Heart left ventricle (tissue), 16 donors: Measurements from ENCODE around the gene PARD3B. TPM values are rescaled to one million over a fixed set of nuclear protein-coding genes. Genes with fewer than 3 reads are reported as not detected.

Experiments
- ATAC-seq, 4 donors: fragments of 200-7000 bp; cut with Tn5 transposase; one replicate each; pipeline ENCODE4 v1.9.1; 2020 to 2022; ENCODE audit warnings: moderate library complexity in 4 of 4, mild to moderate bottlenecking in 3 of 4, moderate number of reproducible peaks in 1 of 4
- DNase-seq, 5 donors: peaks; one replicate each; pipeline ENCODE4 v3.0.0-alpha.2; 2020
- H3K27ac ChIP-seq, 12 donors: fragments of 200-600 bp; sonication (generic) in 4 of 12; one replicate each; pipeline versions ENCODE4 v1.5.0 to v1.8.0; 2016 to 2022; ENCODE audit warnings: mild to moderate bottlenecking in 2 of 12
- H3K27me3 ChIP-seq, 9 donors: fragments of 200-600 bp; sonication (generic) in 2 of 9; one replicate each; pipeline versions ENCODE4 v1.5.1 to v1.8.0; 2016 to 2022; ENCODE audit warnings: mild to moderate bottlenecking in 3 of 9
- H3K36me3 ChIP-seq, 9 donors: fragments of 200-600 bp; sonication (generic) in 2 of 9; one replicate each; pipeline versions ENCODE4 v1.5.0 to v1.8.0; 2018 to 2022; ENCODE audit warnings: mild to moderate bottlenecking in 2 of 9
- H3K4me1 ChIP-seq, 12 donors: fragments of 200-600 bp; sonication (generic) in 4 of 12; one replicate each; pipeline versions ENCODE4 v1.5.0 to v1.8.0; 2016 to 2022; ENCODE audit warnings: mild to moderate bottlenecking in 3 of 12
- H3K4me3 ChIP-seq, 12 donors: fragments of 200-600 bp; sonication (generic) in 4 of 12; one replicate each; pipeline versions ENCODE4 v1.5.0 to v1.8.0; 2017 to 2022; ENCODE audit warnings: mild to moderate bottlenecking in 9 of 12, moderate library complexity in 4 of 12
- H3K9me3 ChIP-seq, 12 donors: fragments of 200-600 bp; sonication (generic) in 4 of 12; one replicate each; pipeline versions ENCODE4 v1.5.0 to v1.8.0; 2016 to 2022; ENCODE audit warnings: mild to moderate bottlenecking in 1 of 12
- POLR2A ChIP-seq, 2 donors: fragments of 450-650 bp; IDR thresholded peaks; one replicate each; pipeline ENCODE4 v1.6.1; 2017; ENCODE audit warnings: antibody characterized with exemption in 2 of 2, mild to moderate bottlenecking in 2 of 2, moderate library complexity in 2 of 2
- whole genome bisulfite sequencing, 4 donors: extraction: QIAGEN DNeasy Blood & Tissue Kit in 2 of 4; methylation state at CpG; one replicate each; pipeline versions ENCODE4 v1.1.5 to v1.1.7; 2013 to 2018; 5-methylcytosine and 5-hydroxymethylcytosine counted together
- intact Hi-C, 10 donors: fragments of 100-400 bp; cut with DNase I; formaldehyde crosslinking; loops; one replicate each; pipeline versions ENCODE4 v1.11.1 to v1.14.2; 2022
- polyA plus RNA-seq, 2 donors: library from polyadenylated mRNA; stranded (reverse); fragments of 200-250 nt; gene quantifications; one replicate each; pipeline ENCODE4 v1.2.3, GENCODE V29; 2013
- total RNA-seq, 9 donors: library from RNA; depleted of rRNA in 2 of 9; stranded (reverse); fragments of >200 nt in 2 of 9; fragmentation: NEBNext Ultra II Directional in 3 of 9; extraction: Animal tissue kit (Norgen Biotek cat#: 25700) in 3 of 9; gene quantifications; one replicate each; pipeline versions ENCODE4 v1.1.0 to v1.2.4, GENCODE V29; 2016 to 2023
- TF ChIP-seq, protein P1 (sequence below), 12 donors: fragments of 200-600 bp; sonication (generic) in 4 of 12; IDR thresholded peaks; one replicate each; pipeline versions ENCODE4 v1.5.0 to v1.8.0; 2018 to 2022; ENCODE audit warnings: antibody characterized with exemption in 12 of 12, mild to moderate bottlenecking in 5 of 12
- donor health status: ischemic (EF 13 %, LVEDD 7.1; RV severe dilation, severe dysfunction).
- donor health status: healthy with polysubstance abuse.
- donor health status: DM: no; HTN: yes; CAD: no.
- donor health status: DM: no; HTN: no; CAD: no.
- donor health status: ischemic (EF 25% LVEDD 6.9; RV normal size, moderate dysfunction).
- donor health status: ischemic (EF 25% LVEDD 5.7; RV mildly dilated, moderate dysfunction).
- donor health status: healthy.
- donor health status: DM: yes; HTN: yes; CAD: no.
- donor health status: ischemic (EF 35%, LVEDD 5.7; RV mildly dilated, moderate dysfunction).
- donor health status: nonischemic (EF 11% LVEDD 7.7; RV severe dilation, severe dysfunction).
- donor health status: DM: yes; HTN: yes; CAD: no.
- donor health status: PGD.
- donor health status: ischemic (EF 29% LVEDD 5.4; RV normal size, mild dysfunction).
- donor health status: nonischemic (EF 23%, LVEDD 6.1; RV moderate dilation, normal function).

The PARD3B gene
- total and polyA plus RNA-seq, 11 donors = 0.71 to 15.1 (median 6.2) TPM

DNA sequence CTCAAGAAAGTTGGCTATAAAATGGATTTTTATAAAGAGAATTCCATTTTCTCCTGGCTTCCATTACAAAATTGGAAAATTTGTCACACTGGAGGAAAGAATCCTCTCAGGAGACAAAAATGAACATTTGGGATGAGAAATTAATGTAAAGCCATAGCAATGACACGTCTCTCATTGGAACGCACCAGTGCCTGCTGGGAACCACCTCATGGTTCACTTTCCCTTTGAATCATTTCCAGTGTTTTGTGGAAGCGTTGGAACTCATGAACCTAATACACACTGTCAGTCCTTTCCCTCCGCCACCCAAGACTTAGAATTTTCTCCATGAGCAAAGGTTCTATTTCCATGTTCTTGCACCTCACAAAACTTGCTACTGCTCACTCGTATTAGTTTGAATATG, 1116.0 kb downstream of the PARD3B start:
- Histone ChIP-seq H3K9me3 (no peaks in the 10 kb centered on the region), H3K36me3 (no peaks in the 10 kb centered on the region), H3K27ac (no peak overlapping the region), H3K4me1 (peaks cover 0 to 11% (median 2%) of the 10 kb centered on the region in 12 donors), H3K4me3 (no peak overlapping the region), H3K27me3 (no peaks in the 10 kb centered on the region)
- ATAC-seq (no peak), DNase-seq (no peak)
- TF ChIP-seq, protein P1, sequence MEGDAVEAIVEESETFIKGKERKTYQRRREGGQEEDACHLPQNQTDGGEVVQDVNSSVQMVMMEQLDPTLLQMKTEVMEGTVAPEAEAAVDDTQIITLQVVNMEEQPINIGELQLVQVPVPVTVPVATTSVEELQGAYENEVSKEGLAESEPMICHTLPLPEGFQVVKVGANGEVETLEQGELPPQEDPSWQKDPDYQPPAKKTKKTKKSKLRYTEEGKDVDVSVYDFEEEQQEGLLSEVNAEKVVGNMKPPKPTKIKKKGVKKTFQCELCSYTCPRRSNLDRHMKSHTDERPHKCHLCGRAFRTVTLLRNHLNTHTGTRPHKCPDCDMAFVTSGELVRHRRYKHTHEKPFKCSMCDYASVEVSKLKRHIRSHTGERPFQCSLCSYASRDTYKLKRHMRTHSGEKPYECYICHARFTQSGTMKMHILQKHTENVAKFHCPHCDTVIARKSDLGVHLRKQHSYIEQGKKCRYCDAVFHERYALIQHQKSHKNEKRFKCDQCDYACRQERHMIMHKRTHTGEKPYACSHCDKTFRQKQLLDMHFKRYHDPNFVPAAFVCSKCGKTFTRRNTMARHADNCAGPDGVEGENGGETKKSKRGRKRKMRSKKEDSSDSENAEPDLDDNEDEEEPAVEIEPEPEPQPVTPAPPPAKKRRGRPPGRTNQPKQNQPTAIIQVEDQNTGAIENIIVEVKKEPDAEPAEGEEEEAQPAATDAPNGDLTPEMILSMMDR (IDR thresholded peaks at IDR 0.05) = no peak
- TF ChIP-seq POLR2A (IDR thresholded peaks at IDR 0.05) = no peak
- intact Hi-C loops = no loop called here
- WGBS, 4 donors = 90 to 94% (median 93%) methylated on average over 5 of the region's 5 CpGs

DNA sequence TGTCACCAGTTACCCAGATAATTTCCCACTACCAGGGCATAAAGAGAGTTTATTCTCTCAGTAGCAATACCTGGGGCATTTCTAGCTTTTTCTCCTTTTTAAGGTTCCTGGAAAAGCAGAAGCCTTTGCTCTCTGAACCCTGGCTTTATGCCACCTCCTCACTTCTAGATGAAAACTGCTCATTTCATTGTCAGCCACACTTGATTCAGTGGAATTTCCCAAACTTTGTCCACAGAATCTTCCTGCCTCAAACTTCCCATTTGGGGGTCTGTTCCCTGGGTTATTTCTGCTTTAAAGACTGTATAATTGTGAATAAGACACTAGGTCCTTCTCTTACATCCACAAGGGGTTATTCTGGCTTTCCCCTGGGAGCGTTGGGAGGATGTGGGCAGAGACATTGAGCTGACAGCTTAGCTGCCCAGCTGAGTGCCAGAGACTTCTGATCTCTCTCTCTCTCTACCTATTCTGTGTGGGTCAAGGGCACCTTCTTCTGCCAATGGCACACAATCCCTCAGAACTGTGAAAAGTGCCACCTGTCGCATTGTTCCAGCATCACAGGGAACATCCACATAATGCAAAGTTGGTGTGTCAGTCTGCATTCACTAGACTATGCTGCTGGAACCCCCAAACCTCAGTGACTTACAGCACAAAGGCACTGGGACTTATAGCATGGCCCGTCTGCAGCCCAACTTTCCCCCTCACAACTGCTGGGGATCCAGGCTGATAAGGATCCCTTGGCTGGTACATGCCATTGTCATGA, 1117.1 kb downstream of the PARD3B start:
- Histone ChIP-seq H3K27me3 (no peaks in the 10 kb centered on the region), H3K9me3 (peaks cover 0 to 2% (median 0%) of the 10 kb centered on the region in 12 donors), H3K4me3 (no peak overlapping the region), H3K4me1 (peaks cover 0 to 11% (median 2%) of the 10 kb centered on the region in 12 donors), H3K27ac (no peak overlapping the region), H3K36me3 (no peaks in the 10 kb centered on the region)
- ATAC-seq = no peak
- intact Hi-C loops = no loop called here
- no peak for TF ChIP-seq POLR2A (IDR thresholded peaks at IDR 0.05)
- TF ChIP-seq, protein P1 (IDR thresholded peaks at IDR 0.05) = no peak
- DNase-seq = no peak
- 90 to 95% (median 91%) methylated on average over 3 of the region's 3 CpGs for WGBS, 4 donors

DNA sequence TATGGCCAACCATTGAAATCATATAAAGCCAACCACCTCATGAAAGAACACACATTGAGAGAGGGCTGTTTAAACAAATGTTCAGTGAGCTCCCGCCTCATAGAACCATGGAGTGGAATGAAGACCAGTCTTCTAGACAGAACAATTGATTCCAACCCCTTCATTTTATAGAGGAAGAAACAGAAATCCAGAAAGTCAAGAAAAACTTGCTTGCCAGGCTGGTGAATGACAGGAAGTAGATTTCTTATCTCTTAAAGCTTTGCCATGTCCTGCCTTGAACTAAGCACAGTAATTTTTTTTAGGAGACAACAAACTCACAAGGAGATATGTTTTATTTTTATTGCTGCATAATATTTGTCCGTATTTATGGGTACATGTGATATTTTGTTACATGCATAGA, 1120.5 kb downstream of the PARD3B start:
- Histone ChIP-seq H3K4me3 (no peak overlapping the region), H3K27me3 (no peaks in the 10 kb centered on the region), H3K4me1 (peaks cover 0 to 6% (median 1%) of the 10 kb centered on the region in 12 donors), H3K36me3 (no peaks in the 10 kb centered on the region), H3K9me3 (peaks cover 0 to 7% (median 0%) of the 10 kb centered on the region in 12 donors), H3K27ac (no peak overlapping the region)
- no peak for TF ChIP-seq POLR2A (IDR thresholded peaks at IDR 0.05)
- no peak for ATAC-seq
- DNase-seq = no peak
- intact Hi-C loops = no loop called here
- WGBS, 4 donors = 90 to 94% (median 92%) methylated on average over 2 of the region's 2 CpGs
